ENCODE results near the gene AP2S1. TPM values are rescaled to one million over a fixed set of nuclear protein-coding genes. Genes with fewer than 3 reads are reported as not detected.
"Not testable (repeated sequence)": the region's sequence is repeated elsewhere in the genome, so short reads cannot be mapped to it uniquely, and the experiment has no call there.

AP2S1 gene
- polyA plus RNA-seq, 10 donors, result 40.2 to 80.4 (median 54.6) TPM

GRCh38 chr19:46845959-46846459 lies 4.6 kb downstream of the AP2S1 start:
- DNase-seq, result no peak

GRCh38 chr19:46844067-46844489 lies 6.6 kb downstream of the AP2S1 start:
- DNase-seq, result no peak

GRCh38 chr19:46842791-46843190 lies 7.9 kb downstream of the AP2S1 start:
- no peak for DNase-seq

- peak in 1 of 3 donors; percentile 66 for DNase-seq
Measured at GRCh38 chr19:46841458-46842083, 9.1 kb downstream of the AP2S1 start.

DNA sequence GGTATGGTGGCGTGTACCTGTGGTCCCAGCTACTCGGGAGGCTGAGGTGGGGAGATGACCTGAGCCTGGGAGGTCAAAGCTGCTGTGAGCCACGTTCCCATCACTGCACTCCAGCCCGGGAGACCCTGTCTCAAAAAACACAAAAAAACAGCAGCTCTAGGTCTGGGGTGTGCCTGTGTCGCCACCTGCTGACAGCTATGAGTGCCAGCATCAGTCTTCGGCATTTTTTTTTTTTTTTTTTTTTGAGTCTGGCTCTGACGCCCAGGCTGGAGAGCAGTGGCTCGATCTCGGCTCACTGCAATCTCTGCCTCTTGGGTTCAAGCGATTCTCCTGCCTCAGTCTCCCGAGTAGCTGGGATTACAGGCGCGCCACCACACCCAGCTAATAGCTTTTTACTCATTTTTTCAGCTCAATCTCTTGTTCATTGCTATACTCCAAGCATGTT lies 10.1 kb downstream of the AP2S1 start:
- DNase-seq, result peak in 2 of 3 donors; percentile 82 to 89

DNA sequence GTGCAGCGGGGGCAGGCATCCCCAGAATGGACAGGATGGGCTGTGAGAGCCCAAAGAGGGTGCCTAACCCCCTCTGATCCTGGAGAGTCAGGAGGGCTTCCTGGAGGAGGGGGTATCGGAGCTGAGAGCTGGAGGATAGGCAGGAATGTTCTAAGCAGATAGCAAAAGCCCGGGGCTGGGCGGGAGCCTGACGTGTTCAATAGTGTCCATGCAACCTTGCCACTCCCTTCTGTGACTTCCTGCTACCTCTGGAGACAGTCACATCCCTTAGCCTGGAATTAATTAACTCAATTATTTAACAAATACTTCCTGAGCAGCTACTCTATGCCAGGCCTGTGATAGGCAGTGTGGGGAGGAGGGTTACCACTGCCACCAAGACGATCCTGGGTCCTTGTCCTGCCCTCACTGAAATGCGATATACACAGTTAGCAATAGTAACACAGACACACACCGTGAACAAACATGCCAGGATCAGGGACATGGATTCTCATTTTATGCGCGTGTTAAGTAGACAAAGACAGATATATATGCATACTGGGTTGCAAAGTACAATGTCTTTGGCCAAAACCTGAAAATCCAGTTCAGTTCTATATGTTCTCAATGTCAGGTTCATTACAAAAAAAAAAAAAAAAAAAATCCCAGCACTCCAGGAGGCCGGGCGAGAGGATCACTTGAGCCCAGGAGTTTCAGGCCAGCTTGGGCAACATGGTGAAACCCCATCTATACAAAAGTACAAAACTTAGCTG lies 10.7 kb downstream of the AP2S1 start:
- no peak for DNase-seq

DNA sequence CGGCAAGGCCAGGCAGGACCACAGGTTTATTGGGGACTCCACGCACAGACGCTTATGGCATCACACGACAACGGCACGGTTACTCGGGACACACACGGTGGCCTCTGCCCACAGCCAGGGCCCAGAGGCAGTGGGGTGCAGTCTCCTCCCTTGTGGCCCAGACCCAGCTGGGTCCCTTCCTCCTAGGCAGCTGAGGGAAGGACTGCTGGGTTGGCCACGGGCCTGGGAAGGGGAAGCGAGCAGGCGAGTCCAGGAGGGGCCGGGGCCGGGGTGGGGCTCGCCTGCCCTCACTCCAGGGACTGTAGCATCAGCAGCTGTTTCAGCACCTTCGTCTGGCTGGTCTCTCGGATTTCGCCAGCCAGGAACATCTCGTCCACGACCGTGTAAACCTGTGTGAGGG lies 12.5 kb downstream of the AP2S1 start:
- DNase-seq, result no peak

GRCh38 chr19:46834984-46835383 lies 15.7 kb downstream of the AP2S1 start:
- DNase-seq, result no peak

DNA sequence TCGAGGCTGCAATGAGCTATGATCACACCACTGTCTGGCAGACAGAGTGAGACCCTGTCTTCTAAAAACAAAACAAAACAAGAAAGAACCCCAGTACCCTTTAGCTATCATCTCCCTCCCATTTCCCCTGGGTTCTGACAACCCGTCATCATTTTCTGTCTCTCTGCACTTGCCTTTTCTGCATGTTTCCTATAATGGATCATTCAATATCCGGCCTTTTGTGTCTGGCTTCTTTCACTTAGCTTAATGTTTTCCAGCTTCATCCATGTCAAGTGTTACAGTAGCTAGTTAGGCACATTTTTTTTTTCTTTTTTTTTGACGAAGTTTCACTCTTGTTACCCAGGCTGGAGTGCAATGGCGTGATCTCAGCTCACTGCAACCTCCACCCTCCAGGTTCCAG lies 16.5 kb downstream of the AP2S1 start:
- DNase-seq, result no peak

DNA sequence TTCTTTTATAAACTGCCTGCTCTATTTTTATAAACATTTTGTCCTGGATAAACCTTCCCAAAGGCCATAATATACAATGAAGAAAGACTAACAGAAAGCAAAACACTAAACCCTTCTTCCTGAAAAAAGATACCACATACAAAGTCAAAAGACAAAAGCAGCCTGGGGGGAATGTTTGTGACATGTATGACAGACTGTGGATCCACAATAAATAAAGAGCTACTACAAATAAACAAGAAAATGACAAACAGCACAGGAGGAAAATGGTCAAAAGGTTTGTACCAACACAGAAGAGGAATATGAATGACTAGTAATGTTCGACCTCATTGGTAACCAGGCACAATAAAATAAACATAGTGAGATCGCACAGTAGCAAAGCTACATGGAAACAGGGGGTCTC lies 19.8 kb downstream of the AP2S1 start:
- DNase-seq, result no peak

DNA sequence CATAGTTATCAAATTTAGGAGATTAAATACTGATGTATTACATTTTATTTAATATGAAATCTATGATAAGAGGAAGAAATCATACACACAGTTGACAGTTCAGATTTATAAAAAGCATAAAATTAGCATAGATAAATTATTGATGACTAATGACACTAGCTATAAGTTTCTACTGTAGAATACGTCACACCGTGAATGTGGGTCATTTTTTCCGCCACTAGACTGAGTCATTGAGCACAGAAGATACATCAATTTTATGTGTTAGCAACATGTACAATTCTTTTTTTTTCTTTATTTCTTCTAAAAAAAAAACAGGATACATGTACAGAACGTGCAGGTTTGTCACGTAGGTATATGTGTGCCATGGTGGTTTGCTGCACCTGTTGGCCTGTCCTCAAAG lies 22.2 kb downstream of the AP2S1 start:
- DNase-seq, result no peak

GRCh38 chr19:46825731-46826055 lies 25.0 kb downstream of the AP2S1 start:
- no peak for DNase-seq

GRCh38 chr19:46824890-46825730 lies 25.5 kb downstream of the AP2S1 start:
- no peak for DNase-seq

- no peak for DNase-seq
Measured at GRCh38 chr19:46823049-46823448, 27.6 kb downstream of the AP2S1 start.

DNA sequence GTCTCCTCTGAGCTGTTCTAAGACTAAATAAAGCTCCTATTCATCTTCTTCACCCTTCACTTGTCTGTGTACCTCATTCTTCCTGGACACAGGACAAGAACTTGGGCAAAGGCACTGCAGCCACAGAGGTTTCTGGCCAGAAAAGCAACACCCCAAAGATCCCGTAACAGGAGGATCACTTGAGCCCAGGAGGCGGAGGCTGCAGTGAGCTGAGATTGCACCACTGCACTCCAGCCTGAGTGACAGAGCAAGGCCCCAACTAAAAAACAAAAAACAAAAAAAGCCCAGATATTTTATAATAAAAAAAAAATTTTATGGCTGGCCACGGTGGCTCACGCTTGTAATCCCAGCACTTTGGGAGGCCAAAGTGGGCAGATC lies 28.2 kb downstream of the AP2S1 start:
- DNase-seq, result not testable (repeated sequence)

- peak in 1 of 3 donors; percentile 53 for DNase-seq
Measured at GRCh38 chr19:46821512-46822409, 28.9 kb downstream of the AP2S1 start.

DNA sequence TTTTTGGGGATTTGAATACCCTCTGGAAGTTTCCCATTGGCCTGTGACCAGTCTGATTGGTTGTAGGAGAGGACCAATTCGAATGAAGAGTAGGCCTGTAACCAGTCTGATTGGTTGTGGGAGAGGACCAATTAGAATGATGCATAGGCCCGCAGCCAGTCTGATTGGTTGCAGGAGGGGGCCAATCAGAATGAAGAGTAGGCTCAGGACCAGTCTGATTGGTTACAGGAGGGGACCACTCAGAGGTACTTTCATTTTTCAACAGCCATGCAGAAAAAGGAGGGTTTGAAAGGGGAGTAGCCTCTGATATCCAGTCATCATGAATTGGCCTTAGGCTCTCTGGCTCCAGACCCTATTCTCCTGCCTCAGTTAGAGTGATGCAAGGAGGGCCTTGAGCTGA lies 31.8 kb downstream of the AP2S1 start:
- DNase-seq, result no peak

GRCh38 chr19:46815833-46816627 lies 34.6 kb downstream of the AP2S1 start:
- DNase-seq, result no peak

DNA sequence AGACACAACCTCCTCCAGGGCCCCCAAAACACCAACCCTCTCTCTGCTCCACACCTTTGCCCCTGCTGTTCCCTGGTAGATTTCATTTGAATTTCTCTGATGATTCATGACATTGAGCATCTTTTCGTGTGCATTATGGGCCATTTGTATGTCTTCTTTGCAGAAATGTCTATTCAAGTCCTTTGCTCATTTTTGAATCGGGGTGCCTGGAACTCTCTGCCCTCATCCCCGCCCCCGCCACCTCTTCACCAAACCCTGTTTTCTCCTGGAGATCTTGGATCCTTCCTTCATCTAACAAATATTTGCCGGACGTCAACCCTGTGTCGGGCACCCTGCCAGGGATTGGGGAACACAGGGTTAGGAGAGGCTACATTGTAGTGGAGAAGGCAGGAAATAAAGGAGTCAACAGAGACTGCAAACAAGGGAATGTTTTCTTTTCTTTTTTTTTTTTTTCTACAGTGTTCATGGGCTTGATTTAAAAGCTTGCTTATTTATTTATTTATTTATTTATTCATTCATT lies 36.7 kb downstream of the AP2S1 start:
- DNase-seq, result peak in 1 of 3 donors; percentile 53

Data from muscle of back (tissue), 11 donors.